GM18511 (cell line): ENCODE measurements around the gene RFLNA.

Source experiments
- ATAC-seq: cut with Tn5 transposase; IDR thresholded peaks from one replicate; pipeline ENCODE4 v1.9.1; 2021; ENCODE audit warnings: mild to moderate bottlenecking, moderate library complexity; ENCODE audit not compliant: unreplicated experiment

The RFLNA gene

GRCh38 chr12:124354400-124354799, 59.5 kb downstream of the RFLNA start:
- no peak for ATAC-seq

- no peak for ATAC-seq
Observed at GRCh38 chr12:124356221-124356620, 61.3 kb downstream of the RFLNA start.

- ATAC-seq = no peak
Observed at GRCh38 chr12:124357616-124358015, 62.7 kb downstream of the RFLNA start.

- ATAC-seq = no peak
Observed at GRCh38 chr12:124358572-124358971, 63.7 kb downstream of the RFLNA start.

- ATAC-seq = no peak
Observed at GRCh38 chr12:124359671-124360581, 65.0 kb downstream of the RFLNA start.

GRCh38 chr12:124361074-124361970, 66.4 kb downstream of the RFLNA start:
- ATAC-seq = no peak

GRCh38 chr12:124361996-124362395, 67.1 kb downstream of the RFLNA start:
- ATAC-seq = no peak

GRCh38 chr12:124363353-124363965, 68.6 kb downstream of the RFLNA start:
- no peak for ATAC-seq

- no peak for ATAC-seq
Observed at GRCh38 chr12:124364543-124364942, 69.7 kb downstream of the RFLNA start.
